ENCODE measurements around the gene TMEM205. TPM values are rescaled to one million over a fixed set of nuclear protein-coding genes. Genes with fewer than 3 reads are reported as not detected.

Gene TMEM205
- total and polyA plus RNA-seq, 2 experiments from 2014 or later, result 123 to 293 TPM

DNA sequence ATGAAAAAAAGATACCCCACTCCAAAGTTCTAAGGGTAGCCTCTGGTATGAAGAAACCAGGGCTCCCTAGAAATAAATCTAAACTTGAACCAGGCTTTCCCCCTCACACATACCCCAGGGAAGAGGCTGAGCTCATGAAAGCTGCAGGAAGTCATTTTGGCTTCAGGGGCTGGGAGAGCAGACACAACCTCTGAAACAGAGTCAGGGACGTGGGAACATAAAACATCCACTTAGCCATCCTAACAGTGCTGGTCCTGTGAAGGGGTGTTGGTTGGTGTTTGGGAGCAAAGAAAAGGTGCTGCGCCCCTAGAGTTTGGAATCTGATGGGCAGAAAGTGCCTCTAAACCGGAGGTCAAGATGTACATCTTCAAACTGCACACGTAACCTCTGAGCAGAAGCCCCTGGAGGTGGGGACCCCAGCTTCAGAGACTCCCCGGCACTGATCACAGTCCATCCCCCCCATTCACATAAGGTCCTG lies 22.4 kb downstream of the TMEM205 start:
- Histone ChIP-seq H3K4me1 (ENCODE audit: insufficient read depth) (no peaks in the 10 kb centered on the region; the same call in 1 of the 2 replicates), H3K4me3 (no peak overlapping the region), H3K36me3 (ENCODE audit: insufficient read depth) (no peaks in the 10 kb centered on the region), H3K9me2 (ENCODE audit: insufficient read depth) (no peaks in the 10 kb centered on the region), H3K27ac (ENCODE audit: low read depth) (no peak overlapping the region), H3F3A (replicated peaks; ENCODE audit: low read depth) (no peaks in the 10 kb centered on the region; the same call in 1 of the 2 replicates), H4K20me1 (replicated peaks; ENCODE audit: insufficient read depth) (no peaks in the 10 kb centered on the region), H3K4me2 (no peak overlapping the region), H3K27me3 (ENCODE audit: insufficient read depth) (no peaks in the 10 kb centered on the region), H3K79me2 (replicated peaks; ENCODE audit: insufficient read depth) (no peaks in the 10 kb centered on the region), H2AFZ (no peak overlapping the region)
- ATAC-seq (peak; percentile 54), DNase-seq (ENCODE audit: low spot score) (peak; percentile 57)
- TF ChIP-seq CTCF (conservative IDR thresholded peaks at IDR 0.05; ENCODE audit: low read depth in 2 of 2), result peak; percentile 36 to 44
- TF ChIP-seq POLR2AphosphoS5 (IDR thresholded peaks at IDR 0.05; ENCODE audit: low read depth), result no peak
- no peaks in the 10 kb centered on the region for H3K9me3 Mint-ChIP-seq
- H3K27me3 Mint-ChIP-seq (ENCODE audit: insufficient read depth, low read depth, poor library complexity), result peaks cover 10% of the 10 kb centered on the region
- no peak overlapping the region; the same call in 1 of the 2 replicates for H3K27ac Mint-ChIP-seq
- no peaks in the 10 kb centered on the region; the same call in 2 of the 3 replicates for H3K36me3 Mint-ChIP-seq (ENCODE audit: low read depth)
- peaks cover 15% of the 10 kb centered on the region for H3K4me1 Mint-ChIP-seq
- no peak overlapping the region for H3K4me3 Mint-ChIP-seq

- no peak overlapping the region for H3K4me3 Mint-ChIP-seq
- no peak overlapping the region for H3K4me2 ChIP-seq
- H3K36me3 Mint-ChIP-seq (ENCODE audit: low read depth), result no peaks in the 10 kb centered on the region; the same call in 2 of the 3 replicates
- no peaks in the 10 kb centered on the region for H3K27me3 ChIP-seq (ENCODE audit: insufficient read depth)
- no peak overlapping the region for H3K4me3 ChIP-seq
- no peaks in the 10 kb centered on the region; the same call in 1 of the 2 replicates for H3F3A ChIP-seq (replicated peaks; ENCODE audit: low read depth)
- ATAC-seq (no peak), DNase-seq (ENCODE audit: low spot score) (no peak)
- H3K9me3 Mint-ChIP-seq, result no peaks in the 10 kb centered on the region
- no peaks in the 10 kb centered on the region; the same call in 1 of the 2 replicates for H3K4me1 ChIP-seq (ENCODE audit: insufficient read depth)
- H3K27ac Mint-ChIP-seq, result no peak overlapping the region
- H2AFZ ChIP-seq, result no peak overlapping the region
- H4K20me1 ChIP-seq (replicated peaks; ENCODE audit: insufficient read depth), result no peaks in the 10 kb centered on the region
- H3K27me3 Mint-ChIP-seq (ENCODE audit: insufficient read depth, low read depth, poor library complexity), result peaks cover 10% of the 10 kb centered on the region
- peaks cover 15% of the 10 kb centered on the region for H3K4me1 Mint-ChIP-seq
- no peaks in the 10 kb centered on the region for H3K9me2 ChIP-seq (ENCODE audit: insufficient read depth)
- H3K27ac ChIP-seq (ENCODE audit: low read depth), result 0 out of 2 replicates have a peak overlapping the region, but pooled peaks have one; percentile 27
- no peaks in the 10 kb centered on the region for H3K79me2 ChIP-seq (replicated peaks; ENCODE audit: insufficient read depth)
- H3K36me3 ChIP-seq (ENCODE audit: insufficient read depth), result no peaks in the 10 kb centered on the region
- TF ChIP-seq ZNF462 (CRISPR knock-in tag; IDR thresholded peaks at IDR 0.05) (no peak), ZNF114 (CRISPR knock-in tag; IDR thresholded peaks at IDR 0.05) (no peak), POLR2AphosphoS5 (IDR thresholded peaks at IDR 0.05; ENCODE audit: low read depth) (no peak), NANOG (IDR thresholded peaks at IDR 0.05; ENCODE audit: borderline replicate concordance) (no peak), CREB1 (CRISPR knock-in tag; IDR thresholded peaks at IDR 0.05; ENCODE audit: low read depth) (no peak), EZH2 (IDR thresholded peaks at IDR 0.05; ENCODE audit: low read depth, unreplicated experiment) (no peak), STAT1 (IDR thresholded peaks at IDR 0.05; ENCODE audit: unreplicated experiment) (no peak)
- TF ChIP-seq, protein P1, sequence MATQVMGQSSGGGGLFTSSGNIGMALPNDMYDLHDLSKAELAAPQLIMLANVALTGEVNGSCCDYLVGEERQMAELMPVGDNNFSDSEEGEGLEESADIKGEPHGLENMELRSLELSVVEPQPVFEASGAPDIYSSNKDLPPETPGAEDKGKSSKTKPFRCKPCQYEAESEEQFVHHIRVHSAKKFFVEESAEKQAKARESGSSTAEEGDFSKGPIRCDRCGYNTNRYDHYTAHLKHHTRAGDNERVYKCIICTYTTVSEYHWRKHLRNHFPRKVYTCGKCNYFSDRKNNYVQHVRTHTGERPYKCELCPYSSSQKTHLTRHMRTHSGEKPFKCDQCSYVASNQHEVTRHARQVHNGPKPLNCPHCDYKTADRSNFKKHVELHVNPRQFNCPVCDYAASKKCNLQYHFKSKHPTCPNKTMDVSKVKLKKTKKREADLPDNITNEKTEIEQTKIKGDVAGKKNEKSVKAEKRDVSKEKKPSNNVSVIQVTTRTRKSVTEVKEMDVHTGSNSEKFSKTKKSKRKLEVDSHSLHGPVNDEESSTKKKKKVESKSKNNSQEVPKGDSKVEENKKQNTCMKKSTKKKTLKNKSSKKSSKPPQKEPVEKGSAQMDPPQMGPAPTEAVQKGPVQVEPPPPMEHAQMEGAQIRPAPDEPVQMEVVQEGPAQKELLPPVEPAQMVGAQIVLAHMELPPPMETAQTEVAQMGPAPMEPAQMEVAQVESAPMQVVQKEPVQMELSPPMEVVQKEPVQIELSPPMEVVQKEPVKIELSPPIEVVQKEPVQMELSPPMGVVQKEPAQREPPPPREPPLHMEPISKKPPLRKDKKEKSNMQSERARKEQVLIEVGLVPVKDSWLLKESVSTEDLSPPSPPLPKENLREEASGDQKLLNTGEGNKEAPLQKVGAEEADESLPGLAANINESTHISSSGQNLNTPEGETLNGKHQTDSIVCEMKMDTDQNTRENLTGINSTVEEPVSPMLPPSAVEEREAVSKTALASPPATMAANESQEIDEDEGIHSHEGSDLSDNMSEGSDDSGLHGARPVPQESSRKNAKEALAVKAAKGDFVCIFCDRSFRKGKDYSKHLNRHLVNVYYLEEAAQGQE (IDR thresholded peaks at IDR 0.05; ENCODE audit: unreplicated experiment), result no peak
Observed at GRCh38 chr19:11322269-11323024, 23.6 kb downstream of the TMEM205 start.

Data from GM23338 (cell line).